Inferior parietal cortex (tissue), 1 donor: Measurements from ENCODE around the gene MTX2.

Source experiments
- DNase-seq: peaks from one replicate; pipeline ENCODE4 v3.0.0-alpha.2; 2016; ENCODE audit errors: extremely low spot score

Gene MTX2

DNA sequence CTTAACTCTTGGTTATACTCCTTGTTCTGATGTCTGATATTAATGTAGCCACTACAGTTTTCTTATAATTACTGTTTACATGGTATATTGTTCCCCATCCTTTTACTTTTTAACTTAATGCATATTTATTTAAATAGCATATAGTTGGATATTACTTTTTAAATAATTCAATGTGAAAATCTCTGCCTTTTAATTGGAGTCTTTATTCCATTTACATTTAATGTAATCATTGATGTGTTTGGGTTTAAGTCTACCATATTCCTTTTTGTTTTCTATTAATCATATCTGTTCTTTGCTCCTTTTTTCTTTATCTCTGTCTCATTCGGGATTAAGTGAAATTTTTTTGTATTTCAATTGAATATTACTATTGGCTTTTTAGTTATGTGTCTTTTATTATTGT is 109.1 kb downstream of the MTX2 start:
- no peak for DNase-seq

DNA sequence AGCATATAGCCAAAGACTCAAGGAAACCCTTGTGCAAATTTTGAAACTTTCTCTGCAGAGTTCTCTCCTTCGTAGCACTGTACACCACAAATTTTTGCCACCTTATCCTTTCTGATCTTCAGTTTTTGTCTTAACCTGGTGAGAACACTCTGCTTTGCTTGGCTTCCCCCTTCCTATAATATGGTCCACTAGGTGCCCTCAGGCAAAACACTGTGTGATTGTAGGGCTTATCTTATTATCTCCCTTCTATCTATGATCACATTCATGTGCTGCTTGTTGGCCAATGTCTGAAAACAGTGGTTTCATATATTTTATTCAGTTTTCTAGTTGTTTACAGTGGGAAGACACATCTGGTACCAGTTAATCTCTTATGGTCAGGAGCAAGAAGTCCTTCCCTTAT is 111.1 kb downstream of the MTX2 start:
- no peak for DNase-seq

DNA sequence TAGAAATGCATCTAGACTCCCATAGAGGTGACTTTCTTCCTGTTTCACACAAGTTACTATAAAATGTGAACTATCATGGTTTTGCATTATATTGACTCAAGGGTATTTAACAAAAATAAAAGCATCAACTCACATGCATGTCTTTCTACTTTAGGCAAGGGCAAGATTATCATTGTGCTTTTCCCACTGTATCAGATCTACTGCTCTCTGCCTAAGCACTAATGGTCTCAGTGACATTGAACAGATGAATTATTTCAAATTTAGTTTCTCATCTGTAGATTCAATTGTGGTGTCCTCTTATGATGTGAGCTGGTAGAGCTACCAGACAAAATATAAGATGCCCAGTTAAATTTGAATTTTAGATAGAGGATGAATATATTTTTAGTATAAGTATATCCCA is 113.9 kb downstream of the MTX2 start:
- DNase-seq = no peak

DNA sequence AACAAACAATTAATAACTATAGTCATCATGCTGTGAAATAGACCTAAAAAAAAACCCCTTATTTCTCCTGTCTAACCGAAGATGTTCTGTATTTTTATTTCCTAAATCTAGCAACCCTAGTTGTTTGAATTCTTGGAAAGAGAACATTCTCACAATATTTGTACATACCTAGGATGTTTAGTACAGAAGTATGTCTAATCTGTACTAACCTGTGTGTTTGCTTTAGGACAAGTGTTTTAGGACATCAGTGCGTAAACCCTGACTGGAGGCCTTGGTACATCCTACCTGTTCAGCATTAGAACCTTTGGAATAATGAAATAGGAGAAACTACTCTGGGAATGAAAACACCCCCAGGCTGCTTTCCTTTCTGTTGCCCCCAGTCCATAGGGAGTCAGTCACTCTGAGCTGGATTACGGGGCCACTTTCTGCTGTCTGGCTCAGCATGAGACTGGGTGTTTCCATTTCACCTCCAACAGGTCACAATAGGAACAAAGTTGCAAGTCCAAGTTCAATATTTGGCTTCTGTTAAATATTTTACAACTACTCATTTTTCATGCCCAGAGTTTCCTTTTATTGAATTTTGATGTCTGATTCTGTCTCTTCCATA is 114.7 kb downstream of the MTX2 start:
- DNase-seq = no peak

DNA sequence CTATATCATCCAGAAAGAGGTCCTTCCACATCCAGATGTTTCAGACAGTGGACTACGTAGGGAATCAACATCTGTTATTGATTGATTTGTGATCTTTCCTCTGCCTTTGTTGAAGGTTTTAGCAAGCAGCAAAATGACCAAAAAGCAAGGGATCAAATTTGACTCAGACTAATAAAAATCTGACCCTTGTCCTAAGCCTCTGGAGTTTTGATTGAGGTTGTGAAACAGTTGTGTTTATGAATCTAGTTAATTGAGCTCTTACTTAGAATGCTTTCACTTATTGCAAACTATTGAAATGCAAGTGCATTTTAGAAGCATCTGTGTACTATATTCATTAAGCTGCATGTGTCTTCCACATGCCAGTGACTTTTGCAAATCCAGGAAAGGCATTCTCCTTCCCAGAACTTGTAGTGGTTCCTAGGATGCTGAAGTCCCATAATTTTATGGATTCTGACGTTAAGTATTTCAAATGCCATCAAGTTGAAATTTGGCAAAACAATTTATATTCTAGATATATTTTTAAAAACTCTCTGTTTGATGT is 116.0 kb downstream of the MTX2 start:
- no peak for DNase-seq

DNA sequence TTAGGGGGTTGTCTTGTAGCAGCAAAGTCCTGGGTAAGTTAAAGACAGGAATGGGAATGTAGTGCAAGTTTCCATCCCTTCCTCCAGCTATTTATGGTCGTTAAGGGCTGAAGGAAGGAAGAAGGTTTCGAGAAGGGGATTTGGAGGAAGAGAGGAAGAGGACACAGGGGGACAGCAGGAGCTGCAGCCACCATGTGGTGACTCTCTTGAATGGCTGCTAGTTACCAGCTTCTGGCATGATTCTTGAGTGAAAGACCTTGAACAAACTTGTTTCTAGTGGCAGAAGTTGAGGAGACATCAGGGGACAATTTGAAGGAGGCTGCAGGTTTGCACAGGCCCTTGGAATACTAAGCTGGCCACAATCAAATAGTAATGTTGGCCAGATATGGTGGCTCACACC is 116.6 kb downstream of the MTX2 start:
- no peak for DNase-seq
